GM18951 (cell line): ENCODE measurements around the gene NID1.

Source experiments
- POLR2A ChIP-seq: IDR thresholded peaks from 4 replicates; pipeline ENCODE4 v1.6.1; 2011; ENCODE audit warnings: mild to moderate bottlenecking; ENCODE audit not compliant: insufficient read length, insufficient read depth; ENCODE audit errors: extremely low read depth
- in situ Hi-C: fragments of 300-500 bp; cut with MboI; formaldehyde crosslinking; loops from one replicate; pipeline ENCODE4 v1.12.0; 2022; ENCODE audit warnings: low sequenced_read_pairs, mixed read lengths, inconsistent platforms; ENCODE audit not compliant: unreplicated experiment

The NID1 gene

DNA sequence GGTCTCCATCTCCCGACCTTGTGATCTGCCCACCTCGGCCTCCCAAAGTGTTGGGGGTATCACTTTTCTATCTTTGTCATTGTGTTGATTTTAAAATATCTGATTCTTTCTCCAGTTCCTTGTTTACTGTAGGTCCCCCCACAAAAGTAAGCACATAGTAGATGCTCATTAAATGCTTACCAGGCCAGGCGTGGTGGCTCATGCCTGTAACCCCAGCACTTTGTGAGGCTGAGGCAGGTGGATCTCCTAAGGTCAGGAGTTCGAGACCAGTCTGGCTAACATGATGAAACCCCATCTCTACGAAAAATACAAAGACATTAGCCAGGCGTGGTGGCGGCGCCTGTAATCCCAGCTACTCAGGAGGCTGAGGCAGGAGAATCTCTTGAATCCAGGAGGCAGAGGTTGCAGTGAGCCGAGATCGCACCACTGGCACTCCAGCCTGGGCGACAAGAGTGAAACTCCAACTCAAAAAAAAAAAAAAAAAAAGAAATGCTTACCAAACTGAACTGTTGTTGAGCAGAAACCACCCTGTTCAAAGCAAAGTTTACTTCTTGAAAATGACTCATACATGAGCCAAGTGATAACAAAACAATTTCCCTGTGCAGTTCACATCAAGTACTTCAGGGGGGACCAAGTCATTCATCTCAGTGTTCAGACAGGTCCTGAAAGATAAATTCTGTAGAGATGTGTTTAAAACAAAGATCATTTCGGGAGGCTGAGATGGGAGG lies 24.3 kb upstream of the NID1 start:
- TF ChIP-seq POLR2A, result no peak
- in situ Hi-C loops, result loop anchor here (25.0 kb wide), 1 partner anchor 1023 kb away; no protein-coding TSS in a partner anchor

DNA sequence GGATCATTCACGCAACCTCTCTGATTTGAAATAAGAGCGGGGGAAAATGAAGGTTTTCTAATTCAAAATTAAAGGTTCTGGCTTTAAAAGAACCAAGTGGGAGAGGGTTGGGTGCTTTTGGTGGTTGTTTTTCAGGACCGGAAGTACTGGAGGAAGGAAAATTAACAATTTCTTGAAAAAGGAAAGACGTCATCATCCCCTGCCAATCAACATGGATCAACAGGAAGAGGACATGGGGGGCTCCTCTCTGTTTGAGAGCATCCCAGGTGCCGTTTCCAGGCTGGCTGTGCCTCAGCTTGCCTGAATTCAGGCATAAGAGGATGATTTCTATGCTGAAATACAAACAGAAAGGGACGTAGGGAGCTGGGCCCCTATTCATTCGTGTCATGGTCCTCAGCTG lies 21.6 kb upstream of the NID1 start:
- in situ Hi-C loops, result loop anchor here (25.0 kb wide), 1 partner anchor 1026 kb away; no protein-coding TSS in a partner anchor
- TF ChIP-seq POLR2A, result no peak

DNA sequence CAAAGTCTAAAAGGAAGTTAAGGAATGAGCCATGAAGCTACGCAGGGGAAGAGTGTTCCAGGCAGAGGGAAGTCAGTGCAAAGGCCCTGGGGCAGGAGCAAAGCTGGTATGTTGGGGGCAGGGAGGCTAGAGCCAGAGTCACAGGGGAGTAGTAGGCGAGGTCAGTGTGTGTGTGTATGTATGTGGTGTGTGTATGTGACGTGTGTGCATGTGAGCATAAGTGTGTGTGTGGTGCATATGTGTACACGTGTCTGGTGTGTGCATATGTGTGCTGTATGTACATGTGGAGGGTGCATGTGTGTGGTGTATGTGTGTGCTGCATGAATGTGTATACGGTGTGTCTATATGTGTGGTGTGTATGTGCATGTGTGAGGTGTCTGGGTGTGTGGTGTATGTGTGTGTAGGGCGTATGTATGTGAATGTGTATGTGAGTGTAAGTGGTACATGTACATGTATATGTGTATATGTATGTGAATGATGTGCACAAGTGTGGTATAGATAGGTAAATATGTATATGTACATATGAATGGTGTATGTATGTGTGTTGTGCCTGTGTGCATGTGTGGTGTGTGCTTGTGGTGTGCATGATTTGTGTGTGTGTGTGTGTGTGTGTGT lies 20.8 kb upstream of the NID1 start:
- in situ Hi-C loops, result loop anchor here (25.0 kb wide), 1 partner anchor 1027 kb away; no protein-coding TSS in a partner anchor
- TF ChIP-seq POLR2A, result no peak

DNA sequence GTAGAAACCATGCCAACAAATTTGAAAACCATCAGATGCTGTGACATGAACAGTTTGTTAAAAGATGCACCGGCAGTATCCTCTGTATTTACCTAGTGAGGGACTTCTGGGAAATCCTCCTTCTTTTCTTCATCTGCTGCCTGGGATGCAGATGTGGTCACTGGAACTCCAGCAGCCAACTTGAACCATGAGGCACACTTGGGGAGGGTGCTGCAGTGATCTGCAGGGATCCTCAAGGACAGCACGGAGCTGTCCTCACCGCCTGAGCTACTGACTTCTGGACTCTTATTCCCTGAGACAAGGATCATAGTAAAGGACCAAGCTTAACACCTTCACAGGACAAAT lies 19.5 kb upstream of the NID1 start:
- no peak for TF ChIP-seq POLR2A
- in situ Hi-C loops, result loop anchor here (25.0 kb wide), 1 partner anchor 1028 kb away; no protein-coding TSS in a partner anchor

DNA sequence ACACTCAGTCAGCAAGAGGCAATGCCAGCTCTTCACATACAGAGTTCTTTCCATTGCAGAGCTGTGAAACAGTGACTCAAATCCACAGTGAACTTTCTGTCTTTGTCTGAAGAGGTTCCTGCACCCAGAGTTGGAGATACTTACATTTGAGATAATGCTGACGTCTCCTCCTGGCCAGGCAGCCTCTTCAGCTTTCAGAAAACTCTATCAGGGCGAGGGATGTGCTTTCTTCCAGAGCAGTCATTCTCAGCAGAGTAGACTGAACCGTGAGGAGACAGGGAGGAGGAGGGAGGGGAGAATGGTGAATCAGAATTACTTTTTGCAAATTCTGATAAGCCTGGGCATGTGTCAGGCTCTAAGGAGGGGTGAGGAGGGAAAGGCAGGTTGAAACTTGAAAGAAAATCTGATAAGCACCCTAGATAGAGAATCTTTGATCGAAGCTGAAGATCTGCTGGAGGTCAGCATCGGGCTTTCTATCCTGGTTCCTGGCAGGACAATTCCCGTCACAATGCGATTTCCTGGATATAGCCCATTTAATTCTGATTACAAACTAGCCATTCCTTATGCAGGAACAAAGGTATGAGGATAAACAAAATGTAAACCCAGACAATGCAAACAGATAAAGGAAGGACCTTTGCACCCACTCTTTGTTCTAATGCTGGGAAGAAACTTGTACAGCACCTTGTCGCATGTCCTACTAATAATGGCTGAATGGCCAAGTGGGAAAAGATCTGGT lies 18.9 kb upstream of the NID1 start:
- no peak for TF ChIP-seq POLR2A
- in situ Hi-C loops, result loop anchor here (25.0 kb wide), 1 partner anchor 1028 kb away; no protein-coding TSS in a partner anchor

DNA sequence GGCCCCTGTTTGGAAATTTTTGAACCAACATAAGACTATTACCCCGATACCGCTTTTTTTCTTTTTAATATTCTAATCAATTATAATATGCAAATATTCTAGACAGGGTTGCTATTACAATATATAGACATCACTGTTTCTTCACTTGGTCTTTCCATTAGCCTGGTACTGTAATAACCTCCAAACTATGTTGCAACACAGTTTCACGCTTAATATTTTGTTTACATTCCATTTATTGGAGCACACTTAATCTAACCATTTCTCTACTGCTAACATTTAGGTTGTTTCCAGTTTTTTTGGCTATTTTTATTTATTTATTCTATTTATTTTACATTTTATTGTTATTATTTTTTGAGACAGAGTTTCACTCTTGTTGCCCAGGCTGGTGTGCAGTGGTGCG lies 17.6 kb upstream of the NID1 start:
- no peak for TF ChIP-seq POLR2A
- in situ Hi-C loops, result loop anchor here (25.0 kb wide), 1 partner anchor 1030 kb away; no protein-coding TSS in a partner anchor

DNA sequence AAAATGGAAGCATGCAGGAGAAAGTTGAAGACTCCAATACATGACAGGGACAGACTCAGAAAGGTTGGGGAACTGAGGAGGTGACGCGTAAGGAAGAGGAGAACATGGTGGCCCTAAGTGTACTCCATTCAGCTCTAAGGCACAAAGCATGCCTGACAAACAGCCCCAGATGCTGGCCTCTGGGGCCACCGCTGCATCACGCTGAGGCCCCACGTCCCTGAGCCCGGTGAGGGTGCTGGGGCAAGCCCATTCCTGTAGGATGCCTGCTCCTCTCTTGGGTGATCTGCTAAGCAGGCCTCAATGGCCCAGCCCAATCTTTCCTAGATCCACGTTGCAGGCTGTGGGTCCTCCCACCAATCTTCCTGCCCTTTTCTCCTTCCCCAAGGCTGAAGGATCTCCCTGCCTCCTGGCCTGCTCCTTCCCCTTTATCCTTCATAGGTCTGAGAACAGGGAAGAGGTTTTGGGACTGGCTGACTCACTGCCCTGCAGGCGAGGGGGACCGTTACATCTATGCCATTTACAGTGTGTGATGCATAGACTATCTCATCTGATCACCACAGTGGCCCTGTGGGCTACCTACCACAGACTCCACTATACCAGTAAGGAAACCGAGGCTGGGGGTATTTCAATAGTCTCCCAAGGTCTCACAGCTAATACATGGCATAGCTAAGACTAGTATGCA lies 16.8 kb upstream of the NID1 start:
- in situ Hi-C loops, result loop anchor here (25.0 kb wide), 1 partner anchor 1031 kb away; no protein-coding TSS in a partner anchor
- no peak for TF ChIP-seq POLR2A

DNA sequence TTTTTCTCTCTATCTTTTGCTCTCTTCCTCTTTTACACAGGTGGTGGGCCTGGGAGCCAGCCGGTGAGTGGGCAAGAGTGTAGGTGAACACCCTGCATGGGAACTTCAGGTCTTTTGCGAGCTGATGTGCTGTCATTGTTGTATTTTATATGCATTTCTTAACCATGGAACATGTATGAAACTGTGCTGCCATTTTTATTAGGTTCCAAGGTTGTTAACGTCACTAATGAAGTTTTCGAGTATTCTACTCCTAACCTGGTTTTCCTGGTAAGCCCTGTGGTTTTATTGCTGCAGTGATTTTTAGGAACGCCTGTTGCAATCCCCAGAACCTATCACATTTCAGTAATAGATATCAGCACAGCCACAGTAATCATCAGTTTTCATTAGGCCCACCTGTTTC lies 14.8 kb upstream of the NID1 start:
- in situ Hi-C loops, result loop anchor here (25.0 kb wide), 1 partner anchor 1033 kb away; no protein-coding TSS in a partner anchor
- TF ChIP-seq POLR2A, result no peak

DNA sequence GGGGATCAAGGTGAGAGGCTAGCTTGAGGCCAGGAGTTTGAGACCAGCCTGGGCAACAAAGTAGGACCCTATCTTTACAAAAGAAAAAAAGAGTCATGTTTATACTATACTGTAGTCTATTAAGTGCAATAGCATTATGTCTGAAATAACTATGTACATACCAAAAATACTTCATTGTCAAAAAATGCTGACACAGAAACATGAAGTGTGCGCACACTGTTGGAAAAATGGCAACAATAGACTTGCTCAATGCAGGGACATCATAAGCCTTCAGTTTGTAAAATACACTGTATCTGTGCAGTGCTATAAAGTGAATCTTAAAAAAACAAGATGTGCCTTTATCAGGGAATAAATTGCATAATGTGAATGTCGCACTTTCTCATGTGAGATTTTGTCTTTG lies 14.1 kb upstream of the NID1 start:
- in situ Hi-C loops, result loop anchor here (25.0 kb wide), 1 partner anchor 1033 kb away; no protein-coding TSS in a partner anchor
- TF ChIP-seq POLR2A, result no peak

DNA sequence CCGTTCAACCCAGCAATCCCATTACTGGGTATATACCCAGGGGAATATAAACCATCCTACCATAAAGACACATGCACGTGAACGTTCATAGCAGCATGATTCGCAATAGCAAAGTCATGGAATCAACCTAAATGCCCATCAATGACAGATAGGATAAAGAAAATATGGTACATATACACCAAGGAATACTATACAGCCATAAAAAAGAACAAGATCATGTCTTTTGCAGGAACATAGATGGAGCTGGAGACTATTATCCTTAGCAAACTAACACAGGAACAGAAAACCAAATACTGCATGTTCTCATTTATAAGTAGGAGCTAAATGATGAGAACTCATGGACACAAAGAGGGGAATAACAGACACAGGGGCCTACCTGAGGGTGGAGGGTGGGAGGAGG lies 13.2 kb upstream of the NID1 start:
- in situ Hi-C loops, result loop anchor here (25.0 kb wide), 1 partner anchor 1034 kb away; no protein-coding TSS in a partner anchor

DNA sequence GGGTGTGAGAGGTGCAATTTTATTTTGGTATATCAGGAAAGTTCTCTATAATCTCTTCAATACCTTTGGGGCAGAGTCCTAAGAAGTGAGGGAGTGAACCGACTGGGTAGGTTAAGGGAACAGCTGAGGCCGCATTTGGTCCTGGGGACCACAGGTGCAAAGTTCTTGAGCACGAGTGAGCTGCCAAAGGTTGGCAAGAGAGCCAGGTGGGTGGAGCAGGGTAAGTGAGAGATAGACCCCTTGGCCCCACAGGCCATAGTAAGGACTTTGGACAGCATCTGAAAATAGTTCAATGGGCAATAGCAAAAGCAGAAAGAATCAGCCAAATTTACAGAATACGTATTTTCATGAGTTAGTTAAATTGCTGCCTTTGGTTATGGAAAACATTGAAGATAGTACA lies 11.0 kb upstream of the NID1 start:
- no peak for TF ChIP-seq POLR2A
- in situ Hi-C loops, result loop anchor here (25.0 kb wide), 1 partner anchor 1036 kb away; no protein-coding TSS in a partner anchor

DNA sequence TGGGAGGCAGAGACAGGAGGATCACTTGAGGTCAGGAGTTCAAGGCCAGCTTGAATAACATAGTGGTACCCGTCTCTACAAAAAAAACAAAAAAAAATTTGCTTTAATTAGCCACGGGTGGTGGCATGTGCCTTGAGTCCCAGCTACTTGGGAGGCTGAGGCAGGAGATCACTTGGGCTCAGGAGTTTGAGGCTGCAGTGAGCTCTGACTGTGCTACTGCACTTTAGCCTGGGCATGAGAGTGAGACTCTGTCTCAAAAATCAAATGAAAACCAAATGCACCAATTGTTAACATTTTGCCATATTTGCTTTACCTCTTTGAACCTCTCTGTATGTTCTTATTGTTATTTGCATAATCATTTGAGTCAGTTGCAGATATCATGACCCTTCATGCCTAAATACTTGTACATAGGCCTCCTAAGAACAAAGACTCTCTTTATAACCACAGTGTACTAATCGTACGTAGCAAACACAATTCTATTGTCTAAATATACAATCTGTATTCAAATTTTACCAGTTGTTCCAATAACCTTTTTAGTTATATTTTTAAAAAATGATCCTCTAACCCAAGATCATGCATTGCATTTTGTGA lies 8.5 kb upstream of the NID1 start:
- TF ChIP-seq POLR2A, result no peak
- in situ Hi-C loops, result no loop called here

DNA sequence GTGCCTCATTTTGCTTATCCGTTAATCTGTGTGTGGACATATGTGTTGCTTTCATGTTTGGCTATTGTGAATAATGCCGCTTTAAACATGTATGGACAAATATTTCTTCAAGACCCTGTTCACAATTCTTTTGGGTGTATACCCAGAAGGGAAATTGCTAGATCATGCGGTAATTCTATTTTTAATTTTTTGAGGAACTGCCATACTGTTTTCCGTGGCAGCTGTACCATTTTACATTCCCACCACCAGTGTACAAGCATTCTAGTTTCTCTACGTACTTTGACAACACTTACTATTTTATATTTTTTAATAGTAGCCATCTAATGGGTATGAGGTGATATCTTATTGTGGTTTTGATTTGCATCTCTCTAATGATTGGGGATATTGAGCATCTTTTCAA lies 7.1 kb upstream of the NID1 start:
- TF ChIP-seq POLR2A, result no peak
- in situ Hi-C loops, result no loop called here

DNA sequence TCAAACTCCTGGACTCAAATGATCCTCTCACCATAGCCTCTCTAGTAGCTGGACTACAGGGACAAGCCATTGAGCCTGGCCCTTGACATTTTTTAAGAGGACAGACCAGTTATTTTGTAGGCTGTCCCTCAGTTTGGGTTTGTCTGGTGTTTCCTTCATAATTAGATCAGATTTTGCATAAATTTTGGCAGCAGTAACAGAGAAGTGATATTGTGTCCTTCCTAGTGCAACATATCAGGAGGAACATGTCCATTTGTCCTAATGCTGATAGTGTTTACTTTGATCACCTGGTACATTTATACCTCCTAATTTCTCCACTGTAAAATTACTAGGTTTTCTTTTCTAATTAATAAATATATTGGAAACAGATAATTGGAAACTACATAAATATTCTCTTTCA lies 5.9 kb upstream of the NID1 start:
- in situ Hi-C loops, result no loop called here
- no peak for TF ChIP-seq POLR2A
